Vagina (tissue), 2 donors: ENCODE results near the gene ABHD2.

Source experiments
- CTCF ChIP-seq, 3 experiments: fragments of 450-650 bp in 2 of 3; fragments of 200-600 bp in 1 of 3; sonication (generic) in 1 of 3; IDR thresholded peaks; one replicate each; pipeline ENCODE4 v1.5.1; 2017 to 2019; ENCODE audit warnings: antibody characterized with exemption in 3 of 3, mild to moderate bottlenecking in 2 of 3, moderate library complexity in 2 of 3
- POLR2A ChIP-seq, 2 donors: fragments of 450-650 bp; IDR thresholded peaks; one replicate each; pipeline ENCODE4 v1.6.1; 2017; ENCODE audit warnings: antibody characterized with exemption in 2 of 2, mild to moderate bottlenecking in 2 of 2, moderate library complexity in 2 of 2
- POLR2AphosphoS5 ChIP-seq, 2 donors: sonication (generic); formaldehyde crosslinking; IDR thresholded peaks; one replicate each; pipeline ENCODE4 v1.9.0; 2017; ENCODE audit warnings: antibody characterized with exemption in 2 of 2, mild to moderate bottlenecking in 2 of 2, low read depth in 1 of 2; ENCODE audit not compliant: insufficient read depth in 1 of 2

GRCh38 chr15:89177116-89177515, 88.9 kb downstream of the ABHD2 start:
- TF ChIP-seq POLR2AphosphoS5 (IDR thresholded peaks at IDR 0.05; ENCODE audit: insufficient read depth in 1 of 2, low read depth in 1 of 2), result no peak
- TF ChIP-seq CTCF (IDR thresholded peaks at IDR 0.05), result no peak
- no peak for TF ChIP-seq POLR2A (IDR thresholded peaks at IDR 0.05)
